Endothelial cell of umbilical vein (primary cell): ENCODE measurements around the gene IL23A. TPM values are rescaled to one million over a fixed set of nuclear protein-coding genes. Genes with fewer than 3 reads are reported as not detected.

Experiments used
- BruUV-seq: library from RNA; stranded (reverse); fragments of 400-500 nt; replicated peaks from 2 replicates; lab custom pipeline; 2021; lab: Mats Ljungman, UMichigan
- CTCF ChIA-PET: fragments of 300-600, 350-600 bp; sonication (Branson Sonifier 250); formaldehyde crosslinking; loops from one replicate; lab custom pipeline; 2021; ENCODE audit warnings: antibody characterized with exemption, inconsistent platforms; lab: Charles Lee
- POLR2A ChIA-PET: fragments of 300-600, 350-600 bp; sonication (Branson Sonifier 250); formaldehyde crosslinking; loops from one replicate; lab custom pipeline; 2021; ENCODE audit warnings: antibody characterized with exemption, inconsistent platforms; lab: Charles Lee
- DNase-seq: peaks from one replicate; pipeline ENCODE4 v3.0.0-alpha.2; 2011; ENCODE audit warnings: low read depth, low spot score
- FAIRE-seq: peaks from 2 replicates; lab custom pipeline; 2011; peaks lifted over from hg19 to GRCh38; lab: Jason Lieb, UNC
- H2AFZ ChIP-seq: 2 replicates; pipeline ENCODE4 v1.6.0; 2012; ENCODE audit warnings: low read depth, low read length, control low read depth, inconsistent platforms
- H3K27ac ChIP-seq: 2 replicates; pipeline ENCODE4 v1.5.1; 2011; ENCODE audit warnings: low read depth, mild to moderate bottlenecking, control low read depth, low read length, moderate library complexity; ENCODE audit not compliant: insufficient read depth
- H3K27me3 ChIP-seq, 2 experiments: 2 replicates each; pipeline versions ENCODE4 v1.6.0 to v1.6.1; 2011; ENCODE audit warnings: low read length in 2 of 2, mixed read lengths in 1 of 2; ENCODE audit not compliant: control insufficient read depth in 2 of 2, insufficient read depth in 2 of 2
- H3K36me3 ChIP-seq, 2 experiments: 2 replicates in 1 of 2; 3 replicates in 1 of 2; pipeline ENCODE4 v1.5.1; 2011; ENCODE audit warnings: low read length in 2 of 2, mild to moderate bottlenecking in 1 of 2, moderate library complexity in 1 of 2; ENCODE audit not compliant: control insufficient read depth in 2 of 2, insufficient read depth in 2 of 2; ENCODE audit errors: extremely low read depth in 1 of 2
- H3K4me1 ChIP-seq: 3 replicates; pipeline ENCODE4 v1.5.1; 2011; ENCODE audit warnings: mild to moderate bottlenecking, low read length; ENCODE audit not compliant: control insufficient read depth, insufficient read depth; ENCODE audit errors: extremely low read depth
- H3K4me2 ChIP-seq: 2 replicates; pipeline ENCODE4 v1.6.1; 2011; ENCODE audit warnings: low read length, control low read depth, mixed read lengths; ENCODE audit not compliant: insufficient read depth
- H3K4me3 ChIP-seq, 3 experiments: fragments of 200-600 bp in 1 of 3; sonication (generic), shearing (Covaris generic) in 1 of 3; replicated peaks in 1 of 3; 2 replicates each; pipeline ENCODE4 v1.5.1; 2011 to 2016; ENCODE audit warnings: control low read depth in 3 of 3, low read length in 3 of 3, mild to moderate bottlenecking in 2 of 3, inconsistent platforms in 1 of 3, low read depth in 1 of 3, moderate library complexity in 1 of 3; ENCODE audit not compliant: insufficient read depth in 1 of 3
- H3K79me2 ChIP-seq: 2 replicates; pipeline ENCODE4 v1.6.0; 2012; ENCODE audit warnings: low read length, inconsistent platforms; ENCODE audit not compliant: control insufficient read depth, insufficient read depth
- H3K9ac ChIP-seq: replicated peaks from 2 replicates; pipeline ENCODE3; 2011; ENCODE audit warnings: low read length, control low read depth; ENCODE audit not compliant: insufficient read depth; ENCODE audit errors: extremely low read depth
- H3K9me1 ChIP-seq: replicated peaks from 3 replicates; pipeline ENCODE4 v1.6.0; 2011; ENCODE audit warnings: mild to moderate bottlenecking, low read length; ENCODE audit not compliant: control insufficient read depth, insufficient read depth; ENCODE audit errors: extremely low read depth
- H3K9me3 ChIP-seq: replicated peaks from 2 replicates; pipeline ENCODE4 v1.5.1; 2012; ENCODE audit warnings: low read length, inconsistent platforms; ENCODE audit not compliant: control insufficient read depth, insufficient read depth
- H4K20me1 ChIP-seq: replicated peaks from 2 replicates; pipeline ENCODE3; 2011; ENCODE audit warnings: mild to moderate bottlenecking, low read length; ENCODE audit not compliant: control insufficient read depth, insufficient read depth; ENCODE audit errors: extremely low read depth
- EZH2 ChIP-seq: IDR thresholded peaks from 2 replicates; pipeline ENCODE4 v1.6.1; 2012; ENCODE audit warnings: borderline replicate concordance, low read depth, mild to moderate bottlenecking, moderate library complexity, low read length, inconsistent platforms; ENCODE audit not compliant: severe bottlenecking
- FOS ChIP-seq: IDR thresholded peaks from 2 replicates; pipeline ENCODE4 v1.6.1; 2011; ENCODE audit warnings: mild to moderate bottlenecking, low read length, moderate library complexity, borderline replicate concordance; ENCODE audit not compliant: insufficient read depth
- GATA2 ChIP-seq: IDR thresholded peaks from 2 replicates; pipeline ENCODE4 v1.7.0; 2011; ENCODE audit warnings: low read depth, mild to moderate bottlenecking, moderate library complexity, mixed read lengths, low read length; ENCODE audit not compliant: insufficient read length, insufficient read depth
- JUN ChIP-seq: IDR thresholded peaks from 2 replicates; pipeline ENCODE4 v1.6.1; 2011; ENCODE audit warnings: borderline replicate concordance, low read depth; ENCODE audit not compliant: insufficient read length, insufficient read depth
- MYC ChIP-seq: IDR thresholded peaks from one replicate; pipeline ENCODE4 v1.6.1; 2011; ENCODE audit warnings: mild to moderate bottlenecking, low read depth, low read length
- POLR2A ChIP-seq: IDR thresholded peaks from 2 replicates; pipeline ENCODE4 v1.6.1; 2012; ENCODE audit warnings: low read depth, mild to moderate bottlenecking, control low read depth, low read length
- POLR2AphosphoS5 ChIP-seq: IDR thresholded peaks from 2 replicates; pipeline ENCODE4 v1.6.1; 2012; ENCODE audit warnings: low read depth, mild to moderate bottlenecking, control low read depth, low read length, moderate library complexity; ENCODE audit not compliant: insufficient read depth
- dilution Hi-C: fragments of 300-500 bp; cut with MboI; formaldehyde crosslinking; loops from one replicate; pipeline ENCODE4 v1.15.0; 2019; ENCODE audit warnings: low sequenced_read_pairs; ENCODE audit not compliant: extremely low pct_ligation_motif_present
- intact Hi-C: fragments of 100-400 bp; cut with micrococcal nuclease; formaldehyde crosslinking; loops from one replicate; pipeline ENCODE4 v1.10.0; 2022
- polyA plus RNA-seq, 4 experiments: library from polyadenylated mRNA; depleted of rRNA in 3 of 4; stranded (reverse) in 3 of 4; unstranded in 1 of 4; fragments of >200 nt; gene quantifications; 2 replicates each; pipeline versions ENCODE4 v1.2.1 to v1.2.3, GENCODE V29; 2011 to 2012; ENCODE audit warnings: missing spikeins in 1 of 4
- total RNA-seq: library from RNA; stranded (reverse); gene quantifications from 2 replicates; pipeline ENCODE4 v1.2.3, GENCODE V29; 2021
- TF ChIP-seq, protein P1 (sequence below), 2 donors: IDR thresholded peaks; 1 replicate in 1 of 2; 2 replicates in 1 of 2; pipeline ENCODE4 v1.5.1; 2011; ENCODE audit warnings: low read length in 2 of 2, mild to moderate bottlenecking in 2 of 2, moderate library complexity in 2 of 2, control low read depth in 1 of 2, inconsistent platforms in 1 of 2, low read depth in 1 of 2; ENCODE audit not compliant: insufficient read depth in 1 of 2; ENCODE audit errors: extremely low read depth in 1 of 2
- TF ChIP-seq, protein P2 (sequence below): IDR thresholded peaks from 2 replicates; pipeline ENCODE4 v1.6.1; 2011; ENCODE audit not compliant: insufficient read depth, insufficient read length

The IL23A gene
- total and polyA plus RNA-seq, 2 donors (not counting 3 experiments of a cell fraction or from before 2014, with no cell fraction given), result 0.12 TPM; not detected in 1

DNA sequence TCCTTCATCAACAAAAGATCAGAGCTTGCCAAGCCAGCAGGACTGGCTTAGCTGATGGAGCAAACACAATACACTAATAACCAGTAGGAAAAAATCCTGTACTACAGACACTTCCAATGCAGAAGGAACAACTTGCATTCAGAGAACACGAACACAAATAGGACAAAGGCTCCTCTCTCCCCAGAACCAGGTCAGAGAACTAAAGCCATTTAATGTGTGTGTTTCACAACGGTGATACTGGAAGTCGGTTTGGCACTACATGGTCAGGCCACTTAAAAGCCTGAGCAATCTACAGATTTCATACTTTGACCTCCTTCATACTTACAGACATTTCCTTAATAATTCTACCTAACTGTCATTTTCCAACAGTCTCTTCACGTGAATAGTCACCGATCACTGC lies 44.9 kb upstream of the IL23A start:
- dilution Hi-C loops, result no loop called here
- Histone ChIP-seq H4K20me1 (peaks cover 6% of the 10 kb centered on the region), H3K9ac (no peak overlapping the region), H3K27ac (no peak overlapping the region), H3K4me1 (peaks cover 14% of the 10 kb centered on the region), H3K9me1 (no peaks in the 10 kb centered on the region), H3K27me3 (no peaks in the 10 kb centered on the region), H2AFZ (no peak overlapping the region), H3K36me3 (peaks cover 2 to 9% of the 10 kb centered on the region in 2 experiments), H3K79me2 (peaks cover 86% of the 10 kb centered on the region), H3K9me3 (no peaks in the 10 kb centered on the region), H3K4me3 (no peak overlapping the region), H3K4me2 (no peak overlapping the region)
- DNase-seq, result no peak
- ChIA-PET POLR2A (no interaction called here), CTCF (interaction anchor here (1.4 to 1.7 kb wide), 2 partner anchors 15 to 170 kb away, joined by 4 read pairs; no protein-coding TSS in a partner anchor)
- intact Hi-C loops, result no loop called here
- TF ChIP-seq POLR2A, result no peak
- TF ChIP-seq POLR2AphosphoS5, result no peak
- no peak for TF ChIP-seq GATA2
- TF ChIP-seq, protein P1, sequence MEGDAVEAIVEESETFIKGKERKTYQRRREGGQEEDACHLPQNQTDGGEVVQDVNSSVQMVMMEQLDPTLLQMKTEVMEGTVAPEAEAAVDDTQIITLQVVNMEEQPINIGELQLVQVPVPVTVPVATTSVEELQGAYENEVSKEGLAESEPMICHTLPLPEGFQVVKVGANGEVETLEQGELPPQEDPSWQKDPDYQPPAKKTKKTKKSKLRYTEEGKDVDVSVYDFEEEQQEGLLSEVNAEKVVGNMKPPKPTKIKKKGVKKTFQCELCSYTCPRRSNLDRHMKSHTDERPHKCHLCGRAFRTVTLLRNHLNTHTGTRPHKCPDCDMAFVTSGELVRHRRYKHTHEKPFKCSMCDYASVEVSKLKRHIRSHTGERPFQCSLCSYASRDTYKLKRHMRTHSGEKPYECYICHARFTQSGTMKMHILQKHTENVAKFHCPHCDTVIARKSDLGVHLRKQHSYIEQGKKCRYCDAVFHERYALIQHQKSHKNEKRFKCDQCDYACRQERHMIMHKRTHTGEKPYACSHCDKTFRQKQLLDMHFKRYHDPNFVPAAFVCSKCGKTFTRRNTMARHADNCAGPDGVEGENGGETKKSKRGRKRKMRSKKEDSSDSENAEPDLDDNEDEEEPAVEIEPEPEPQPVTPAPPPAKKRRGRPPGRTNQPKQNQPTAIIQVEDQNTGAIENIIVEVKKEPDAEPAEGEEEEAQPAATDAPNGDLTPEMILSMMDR (IDR thresholded peaks at IDR 0.05; ENCODE audit: extremely low read depth in 1 of 2, insufficient read depth in 1 of 2, low read depth in 1 of 2, low read length in 2 of 2), result no peak
- no peak for TF ChIP-seq EZH2
- no peak for FAIRE-seq
- no TSS peak for BruUV-seq

DNA sequence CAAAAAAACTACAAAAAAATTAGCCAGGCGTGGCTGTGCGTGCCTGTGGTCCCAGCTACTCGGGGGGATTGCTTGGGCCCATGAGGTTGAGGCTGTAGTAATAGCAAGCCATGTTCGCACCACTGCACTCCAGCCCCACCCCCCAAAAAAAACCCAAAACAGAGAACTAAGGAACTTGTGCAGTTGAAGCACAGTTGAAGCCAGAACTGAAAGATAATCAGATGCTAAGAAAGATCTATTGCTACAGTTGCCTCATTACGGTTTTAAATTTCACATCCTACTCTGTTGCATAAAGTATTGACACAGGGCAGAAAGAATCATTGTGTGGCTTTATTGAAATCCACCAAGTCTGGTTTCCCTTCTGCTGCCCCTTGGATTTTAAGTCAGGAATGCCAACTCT lies 42.4 kb upstream of the IL23A start:
- no peak overlapping the region for H3K4me2 ChIP-seq
- no peak overlapping the region for H3K27ac ChIP-seq
- peaks cover 2% of the 10 kb centered on the region for H4K20me1 ChIP-seq

More for the DNA sequence above, 42.4 kb upstream of the IL23A start:
- TF ChIP-seq POLR2A, result no peak
- TF ChIP-seq, protein P2, sequence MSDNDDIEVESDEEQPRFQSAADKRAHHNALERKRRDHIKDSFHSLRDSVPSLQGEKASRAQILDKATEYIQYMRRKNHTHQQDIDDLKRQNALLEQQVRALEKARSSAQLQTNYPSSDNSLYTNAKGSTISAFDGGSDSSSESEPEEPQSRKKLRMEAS, result no peak
- no peak for TF ChIP-seq MYC
- TF ChIP-seq FOS, result no peak
- TF ChIP-seq EZH2, result no peak
- no peak for TF ChIP-seq JUN
- no peak for TF ChIP-seq GATA2
- no peak for TF ChIP-seq POLR2AphosphoS5
- TF ChIP-seq, protein P1 (IDR thresholded peaks at IDR 0.05; ENCODE audit: extremely low read depth in 1 of 2, insufficient read depth in 1 of 2, low read depth in 1 of 2, low read length in 2 of 2), result no peak
- POLR2A ChIA-PET, result no interaction called here
- H3K4me1 ChIP-seq, result peaks cover 26% of the 10 kb centered on the region
- FAIRE-seq (no peak), DNase-seq (no peak)
- H2AFZ ChIP-seq, result no peak overlapping the region
- dilution Hi-C loops, result no loop called here
- intact Hi-C loops, result no loop called here
- H3K79me2 ChIP-seq, result peaks cover 78% of the 10 kb centered on the region
- no peak overlapping the region for H3K9ac ChIP-seq
- no peaks in the 10 kb centered on the region for H3K27me3 ChIP-seq
- H3K4me3 ChIP-seq, result no peak overlapping the region
- H3K9me1 ChIP-seq, result no peaks in the 10 kb centered on the region
- H3K9me3 ChIP-seq, result no peaks in the 10 kb centered on the region
- no TSS peak for BruUV-seq
- CTCF ChIA-PET, result interaction anchor here (1.9 kb wide), 1 partner anchor 107 kb away, joined by 4 read pairs; the partner anchor contains the start of gene SMARCC2
- peaks cover 0 to 7% of the 10 kb centered on the region in 2 experiments for H3K36me3 ChIP-seq
